ENCODE results near the gene NAV2. TPM values are rescaled to one million over a fixed set of nuclear protein-coding genes. Genes with fewer than 3 reads are reported as not detected.

NAV2 gene
- total RNA-seq, 1 donor from 2014 or later = 31.4 TPM

DNA sequence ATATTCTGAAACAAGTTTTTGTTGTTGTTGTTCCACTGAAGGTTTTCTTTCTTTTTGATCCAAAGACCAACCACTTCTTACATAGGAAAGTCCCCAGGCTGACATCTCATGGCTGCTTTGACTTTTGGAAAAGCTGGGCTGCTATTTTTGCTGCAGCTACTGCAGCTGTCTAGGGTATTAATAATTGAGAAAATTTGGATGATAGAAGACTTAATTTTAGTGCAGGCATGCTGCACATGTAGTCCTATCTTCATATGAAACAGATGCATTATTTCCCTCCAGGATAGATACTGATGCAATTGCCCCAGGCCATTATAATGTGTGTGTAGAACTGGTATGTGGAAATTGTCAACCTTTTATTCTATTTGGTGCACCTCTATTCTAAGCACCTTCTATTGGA is 131.4 kb downstream of the NAV2 start:
- Mint-ChIP-seq H3K27me3 (ENCODE audit: unreplicated experiment) (no peaks in the 10 kb centered on the region), H3K4me3 (ENCODE audit: unreplicated experiment) (no peak overlapping the region), H3K27ac (ENCODE audit: unreplicated experiment) (no peak overlapping the region), H3K36me3 (ENCODE audit: unreplicated experiment) (peaks cover 6% of the 10 kb centered on the region), H3K4me1 (ENCODE audit: unreplicated experiment) (peaks cover 18% of the 10 kb centered on the region), H3K9me3 (ENCODE audit: unreplicated experiment) (no peaks in the 10 kb centered on the region)
- DNase-seq (ENCODE audit: extremely low spot score, unreplicated experiment) = no peak
- TF ChIP-seq, protein P1, sequence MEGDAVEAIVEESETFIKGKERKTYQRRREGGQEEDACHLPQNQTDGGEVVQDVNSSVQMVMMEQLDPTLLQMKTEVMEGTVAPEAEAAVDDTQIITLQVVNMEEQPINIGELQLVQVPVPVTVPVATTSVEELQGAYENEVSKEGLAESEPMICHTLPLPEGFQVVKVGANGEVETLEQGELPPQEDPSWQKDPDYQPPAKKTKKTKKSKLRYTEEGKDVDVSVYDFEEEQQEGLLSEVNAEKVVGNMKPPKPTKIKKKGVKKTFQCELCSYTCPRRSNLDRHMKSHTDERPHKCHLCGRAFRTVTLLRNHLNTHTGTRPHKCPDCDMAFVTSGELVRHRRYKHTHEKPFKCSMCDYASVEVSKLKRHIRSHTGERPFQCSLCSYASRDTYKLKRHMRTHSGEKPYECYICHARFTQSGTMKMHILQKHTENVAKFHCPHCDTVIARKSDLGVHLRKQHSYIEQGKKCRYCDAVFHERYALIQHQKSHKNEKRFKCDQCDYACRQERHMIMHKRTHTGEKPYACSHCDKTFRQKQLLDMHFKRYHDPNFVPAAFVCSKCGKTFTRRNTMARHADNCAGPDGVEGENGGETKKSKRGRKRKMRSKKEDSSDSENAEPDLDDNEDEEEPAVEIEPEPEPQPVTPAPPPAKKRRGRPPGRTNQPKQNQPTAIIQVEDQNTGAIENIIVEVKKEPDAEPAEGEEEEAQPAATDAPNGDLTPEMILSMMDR (IDR thresholded peaks at IDR 0.05) = no peak

DNA sequence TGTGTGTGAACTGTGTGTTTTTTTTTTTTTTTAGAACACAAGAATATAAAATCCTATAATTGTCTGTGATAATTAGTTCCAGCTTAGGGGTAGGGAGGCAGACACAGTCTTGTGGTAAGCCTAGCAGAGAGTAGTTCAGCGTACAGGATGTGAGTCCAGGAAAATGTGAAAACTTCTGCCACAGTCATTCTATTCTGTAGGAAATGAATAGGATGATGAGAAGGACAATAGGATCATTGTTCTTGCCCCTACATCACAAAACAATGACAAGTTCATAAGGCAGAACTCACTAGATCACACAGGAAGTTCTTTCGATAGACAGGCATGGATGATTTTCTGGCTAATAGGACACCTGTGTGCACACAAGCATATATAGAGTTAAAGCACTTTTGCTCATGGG is 132.2 kb downstream of the NAV2 start:
- DNase-seq (ENCODE audit: extremely low spot score, unreplicated experiment) = no peak
- Mint-ChIP-seq H3K27me3 (ENCODE audit: unreplicated experiment) (no peaks in the 10 kb centered on the region), H3K4me3 (ENCODE audit: unreplicated experiment) (no peak overlapping the region), H3K9me3 (ENCODE audit: unreplicated experiment) (no peaks in the 10 kb centered on the region), H3K4me1 (ENCODE audit: unreplicated experiment) (peaks cover 21% of the 10 kb centered on the region), H3K27ac (ENCODE audit: unreplicated experiment) (no peak overlapping the region), H3K36me3 (ENCODE audit: unreplicated experiment) (peaks cover 4% of the 10 kb centered on the region)
- TF ChIP-seq, protein P1 (IDR thresholded peaks at IDR 0.05) = no peak

DNA sequence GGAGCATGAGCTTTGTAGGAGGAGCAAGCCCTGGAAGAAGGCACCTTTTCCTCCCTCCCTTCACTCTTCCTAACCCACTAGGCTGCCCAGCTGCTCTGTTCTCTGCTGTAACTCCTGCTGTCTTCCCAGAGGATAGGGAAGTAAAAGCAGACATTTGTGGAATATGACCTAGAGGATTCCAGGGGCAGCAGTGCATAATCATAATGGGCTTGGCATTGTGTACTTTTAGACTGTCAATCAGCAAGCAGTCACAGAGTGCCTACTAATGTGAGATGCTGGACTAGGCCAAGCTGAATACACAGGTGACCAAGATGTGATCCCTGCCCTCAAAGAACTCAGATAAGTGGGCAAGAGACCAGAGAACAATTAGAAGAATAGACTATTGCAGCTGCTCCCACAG is 133.0 kb downstream of the NAV2 start:
- DNase-seq (ENCODE audit: extremely low spot score, unreplicated experiment) = no peak
- Mint-ChIP-seq H3K36me3 (ENCODE audit: unreplicated experiment) (peaks cover 4% of the 10 kb centered on the region), H3K27me3 (ENCODE audit: unreplicated experiment) (no peaks in the 10 kb centered on the region), H3K4me3 (ENCODE audit: unreplicated experiment) (no peak overlapping the region), H3K9me3 (ENCODE audit: unreplicated experiment) (no peaks in the 10 kb centered on the region), H3K27ac (ENCODE audit: unreplicated experiment) (no peak overlapping the region), H3K4me1 (ENCODE audit: unreplicated experiment) (peaks cover 26% of the 10 kb centered on the region)
- TF ChIP-seq, protein P1 (IDR thresholded peaks at IDR 0.05) = no peak

DNA sequence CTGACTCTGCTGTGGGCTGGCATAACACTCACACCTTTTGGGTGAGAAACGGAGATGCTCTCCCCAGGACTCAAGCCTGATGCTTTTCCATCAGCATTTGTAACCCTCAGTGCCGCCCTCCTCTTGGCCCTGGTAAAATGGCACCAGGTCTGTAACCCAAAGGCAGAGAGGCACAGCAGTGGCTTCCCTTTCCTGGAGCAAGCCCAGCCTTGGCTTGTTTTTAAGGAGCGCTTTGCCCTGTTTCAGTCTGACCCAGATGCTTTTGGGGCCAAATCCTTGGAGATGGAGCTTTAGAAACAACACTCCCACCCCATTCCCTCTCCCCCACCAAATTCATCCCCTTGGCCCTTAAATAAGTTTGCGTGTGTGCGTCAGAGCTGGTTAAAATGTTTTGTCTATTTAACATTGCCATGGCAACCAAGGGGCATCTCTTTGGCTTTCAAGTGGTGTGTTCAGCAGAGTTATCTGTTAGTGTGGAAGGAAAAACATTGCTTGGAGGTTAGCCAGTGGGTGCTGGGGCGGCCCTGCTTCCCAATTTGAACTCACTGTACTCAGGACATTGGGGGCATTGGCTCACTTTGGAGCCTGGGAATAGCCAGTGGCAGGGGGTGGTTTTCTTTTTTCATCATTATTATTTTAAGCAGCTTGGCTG is 134.1 kb downstream of the NAV2 start:
- H3K27me3 Mint-ChIP-seq (ENCODE audit: unreplicated experiment) = no peaks in the 10 kb centered on the region
- H3K27ac Mint-ChIP-seq (ENCODE audit: unreplicated experiment) = peak overlapping the region; percentile 69
- DNase-seq (ENCODE audit: extremely low spot score, unreplicated experiment) = no peak
- peaks cover 26% of the 10 kb centered on the region for H3K4me1 Mint-ChIP-seq (ENCODE audit: unreplicated experiment)
- TF ChIP-seq, protein P1 (IDR thresholded peaks at IDR 0.05) = no peak
- H3K36me3 Mint-ChIP-seq (ENCODE audit: unreplicated experiment) = peaks cover 6% of the 10 kb centered on the region
- no peak overlapping the region for H3K4me3 Mint-ChIP-seq (ENCODE audit: unreplicated experiment)
- peaks cover 3% of the 10 kb centered on the region for H3K9me3 Mint-ChIP-seq (ENCODE audit: unreplicated experiment)

DNA sequence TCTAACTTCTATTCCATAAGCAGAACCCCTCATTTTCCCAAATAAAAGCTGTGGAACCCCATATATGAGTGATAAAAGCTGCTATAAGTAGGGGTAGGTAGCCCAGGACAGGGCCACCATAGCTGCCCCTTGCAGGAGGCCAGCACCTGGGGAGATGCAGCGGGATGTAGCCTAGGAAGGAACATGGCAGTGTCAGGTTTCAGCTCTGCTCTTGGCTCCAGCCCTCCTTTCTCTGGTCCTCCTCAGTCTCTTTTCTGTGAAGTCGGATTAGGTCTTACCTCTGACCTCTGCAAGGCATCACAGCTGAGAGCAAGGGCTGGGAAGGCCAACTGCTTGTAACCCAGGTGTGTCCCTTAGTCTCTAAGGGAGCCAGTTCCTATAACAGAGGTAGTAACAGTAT is 135.6 kb downstream of the NAV2 start:
- H3K4me1 Mint-ChIP-seq (ENCODE audit: unreplicated experiment) = peaks cover 26% of the 10 kb centered on the region
- peaks cover 6% of the 10 kb centered on the region for H3K36me3 Mint-ChIP-seq (ENCODE audit: unreplicated experiment)
- H3K4me3 Mint-ChIP-seq (ENCODE audit: unreplicated experiment) = no peak overlapping the region
- H3K27me3 Mint-ChIP-seq (ENCODE audit: unreplicated experiment) = no peaks in the 10 kb centered on the region
- DNase-seq (ENCODE audit: extremely low spot score, unreplicated experiment) = no peak
- TF ChIP-seq, protein P1 (IDR thresholded peaks at IDR 0.05) = no peak
- peaks cover 4% of the 10 kb centered on the region for H3K9me3 Mint-ChIP-seq (ENCODE audit: unreplicated experiment)
- H3K27ac Mint-ChIP-seq (ENCODE audit: unreplicated experiment) = no peak overlapping the region

Data from osteocyte (in vitro differentiated cells).